Measurements from ENCODE around the gene ATP5PB.

GRCh38 chr1:111465754-111466153 lies 16.5 kb downstream of the ATP5PB start:
- TF ChIP-seq CTCF (IDR thresholded peaks at IDR 0.05) (no peak), EP300 (IDR thresholded peaks at IDR 0.05) (no peak), POLR2A (IDR thresholded peaks at IDR 0.05) (no peak), POLR2AphosphoS5 (IDR thresholded peaks at IDR 0.05) (no peak)
